GM12801 (cell line): ENCODE data around the gene AARS2.

Experiments
- CTCF ChIP-seq: IDR thresholded peaks from one replicate; pipeline ENCODE4 v1.5.1; 2011; ENCODE audit warnings: control low read depth; ENCODE audit not compliant: insufficient read length; ENCODE audit errors: extremely low read depth

AARS2 gene

GRCh38 chr6:44260451-44261297 is 52.5 kb downstream of the AARS2 start:
- no peak for TF ChIP-seq CTCF

GRCh38 chr6:44260011-44260410 is 53.1 kb downstream of the AARS2 start:
- TF ChIP-seq CTCF, result no peak

GRCh38 chr6:44258921-44259320 is 54.2 kb downstream of the AARS2 start:
- no peak for TF ChIP-seq CTCF

- no peak for TF ChIP-seq CTCF
These were observed 54.8 kb downstream of the AARS2 start for GRCh38 chr6:44258325-44258863.

- TF ChIP-seq CTCF, result no peak
These were observed 55.3 kb downstream of the AARS2 start for GRCh38 chr6:44257753-44258324.

- no peak for TF ChIP-seq CTCF
These were observed 56.0 kb downstream of the AARS2 start, which contains the start of gene SLC35B2 for GRCh38 chr6:44257025-44257752. Gene SLC35B2 (minus strand): TSS chr6:44257528. CDS start chr6:44257410, 118 bp downstream.

- no peak for TF ChIP-seq CTCF
These were observed 56.4 kb downstream of the AARS2 start for GRCh38 chr6:44256775-44257024.
